ENCODE results near the gene SPACA1. TPM values are rescaled to one million over a fixed set of nuclear protein-coding genes. Genes with fewer than 3 reads are reported as not detected.
"Not testable (repeated sequence)": the region's sequence is repeated elsewhere in the genome, so short reads cannot be mapped to it uniquely, and the experiment has no call there.

SPACA1 gene, protein sequence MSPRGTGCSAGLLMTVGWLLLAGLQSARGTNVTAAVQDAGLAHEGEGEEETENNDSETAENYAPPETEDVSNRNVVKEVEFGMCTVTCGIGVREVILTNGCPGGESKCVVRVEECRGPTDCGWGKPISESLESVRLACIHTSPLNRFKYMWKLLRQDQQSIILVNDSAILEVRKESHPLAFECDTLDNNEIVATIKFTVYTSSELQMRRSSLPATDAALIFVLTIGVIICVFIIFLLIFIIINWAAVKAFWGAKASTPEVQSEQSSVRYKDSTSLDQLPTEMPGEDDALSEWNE
- total RNA-seq (2012; rRNA removed), result not detected in 2 replicates

DNA sequence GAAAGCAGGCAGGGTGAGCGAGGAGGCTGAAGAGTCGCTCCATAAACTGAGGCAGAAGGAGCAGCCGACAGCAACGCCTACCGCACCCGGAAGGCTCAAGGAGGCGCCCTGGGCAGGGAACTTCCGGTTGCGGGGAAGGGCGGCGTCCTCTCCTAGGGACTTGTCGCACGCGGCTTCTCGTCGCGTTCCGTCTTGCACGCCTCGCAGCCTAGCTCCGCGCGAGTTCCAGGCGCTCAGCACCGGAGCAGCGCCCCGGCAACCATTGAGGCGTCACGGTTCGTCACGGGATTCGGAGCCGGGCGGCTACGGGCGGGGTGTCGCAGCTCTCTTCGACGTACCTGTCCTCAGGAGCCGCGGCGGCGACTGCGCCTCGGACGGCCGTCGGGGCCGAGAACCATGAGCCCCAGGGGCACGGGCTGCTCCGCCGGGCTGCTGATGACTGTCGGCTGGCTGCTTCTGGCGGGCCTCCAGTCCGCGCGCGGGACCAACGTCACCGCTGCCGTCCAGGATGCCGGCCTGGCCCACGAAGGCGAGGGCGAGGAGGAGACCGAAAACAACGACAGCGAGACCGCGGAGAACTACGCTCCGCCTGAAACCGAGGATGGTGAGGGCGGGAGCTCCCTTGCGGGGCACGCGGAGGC is at the start of gene SPACA1:
Gene SPACA1 (plus strand): TSS at position 332 of the 641 bp plus-strand sequence. CDS start 65 bp downstream, at position 397.
- H3K36me3 ChIP-seq (ENCODE audit: insufficient read depth, low read length), result no peaks in the 10 kb centered on the region
- H3K4me2 ChIP-seq (ENCODE audit: low read length), result no peak within 1 kb of the TSS
- no peak within 1 kb of the TSS for H3K4me3 ChIP-seq (ENCODE audit: low read length)
- no peaks in the 10 kb centered on the region for H3K27me3 ChIP-seq (ENCODE audit: control insufficient read depth, insufficient read depth, low read length)
- no peaks in the 10 kb centered on the region for H3K4me1 ChIP-seq (ENCODE audit: control insufficient read depth, insufficient read depth, low read length)
- H3K9ac ChIP-seq (ENCODE audit: low read depth, low read length), result no peak within 1 kb of the TSS
- no peaks in the 10 kb centered on the region for H3K9me3 ChIP-seq (replicated peaks; ENCODE audit: low read length)

- Histone ChIP-seq H3K4me2 (ENCODE audit: low read length) (no peak overlapping the region), H3K9me3 (replicated peaks; ENCODE audit: low read length) (no peaks in the 10 kb centered on the region), H3K36me3 (ENCODE audit: insufficient read depth, low read length) (no peaks in the 10 kb centered on the region), H3K4me3 (ENCODE audit: low read length) (no peak overlapping the region), H3K4me1 (ENCODE audit: control insufficient read depth, insufficient read depth, low read length) (no peaks in the 10 kb centered on the region), H3K27me3 (ENCODE audit: control insufficient read depth, insufficient read depth, low read length) (peaks cover 17% of the 10 kb centered on the region), H3K9ac (ENCODE audit: low read depth, low read length) (no peak overlapping the region)
Observed at GRCh38 chr6:88000713-88001112, 46.9 kb upstream of the SPACA1 start.

DNA sequence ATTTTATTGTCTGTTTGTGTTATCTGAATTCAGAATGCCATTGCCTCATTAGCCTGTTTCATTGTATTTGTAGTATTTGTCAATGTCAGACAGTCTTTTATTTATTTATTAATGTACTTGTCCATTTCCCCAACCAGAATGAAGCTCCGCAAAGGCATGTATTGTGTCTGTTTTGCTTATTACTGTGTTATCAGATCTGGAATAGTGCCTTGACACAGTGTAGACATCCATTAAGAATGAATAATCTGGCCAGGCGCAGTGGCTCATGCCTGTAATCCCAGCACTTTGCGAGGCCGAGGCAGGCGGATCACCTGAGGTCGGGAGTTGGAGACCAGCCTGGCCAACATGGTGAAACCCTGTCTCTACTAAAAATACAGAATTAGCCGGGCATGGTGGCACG is 46.4 kb upstream of the SPACA1 start:
- H3K36me3 ChIP-seq (ENCODE audit: insufficient read depth, low read length); H3K9me3 ChIP-seq (replicated peaks; ENCODE audit: low read length); H3K4me3 ChIP-seq (ENCODE audit: low read length); H3K9ac ChIP-seq (ENCODE audit: low read depth, low read length); H3K4me1 ChIP-seq (ENCODE audit: control insufficient read depth, insufficient read depth, low read length); H3K4me2 ChIP-seq (ENCODE audit: low read length): not testable (repeated sequence)
- peaks cover 17% of the 10 kb centered on the region for H3K27me3 ChIP-seq (ENCODE audit: control insufficient read depth, insufficient read depth, low read length)

GRCh38 chr6:88004707-88005106 is 42.9 kb upstream of the SPACA1 start:
- Histone ChIP-seq H3K36me3 (ENCODE audit: insufficient read depth, low read length) (no peaks in the 10 kb centered on the region), H3K9me3 (replicated peaks; ENCODE audit: low read length) (no peaks in the 10 kb centered on the region), H3K4me3 (ENCODE audit: low read length) (no peak overlapping the region), H3K9ac (ENCODE audit: low read depth, low read length) (no peak overlapping the region), H3K27me3 (ENCODE audit: control insufficient read depth, insufficient read depth, low read length) (peaks cover 3% of the 10 kb centered on the region), H3K4me2 (ENCODE audit: low read length) (no peak overlapping the region), H3K4me1 (ENCODE audit: control insufficient read depth, insufficient read depth, low read length) (peaks cover 14% of the 10 kb centered on the region)

DNA sequence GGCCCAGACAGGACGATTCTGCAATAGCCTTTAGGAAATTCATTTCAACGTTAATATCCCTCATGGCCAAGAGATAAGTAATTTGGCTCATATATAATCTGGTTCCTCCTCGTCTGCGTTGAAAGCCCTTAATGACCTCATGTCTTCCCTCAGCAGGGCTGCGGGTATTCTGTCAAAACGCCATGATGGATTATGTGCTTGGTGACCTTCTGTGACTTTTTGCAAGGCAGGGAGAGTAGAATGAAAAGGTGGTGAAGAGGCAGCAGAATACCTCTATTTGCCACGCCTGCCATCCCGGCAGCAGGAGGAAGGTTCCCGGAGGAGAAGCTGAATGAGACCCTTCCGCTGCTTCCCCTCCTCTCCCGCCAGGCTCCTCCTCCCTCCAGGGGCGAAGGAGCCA is 41.1 kb upstream of the SPACA1 start:
- no peaks in the 10 kb centered on the region for H3K27me3 ChIP-seq (ENCODE audit: control insufficient read depth, insufficient read depth, low read length)
- no peaks in the 10 kb centered on the region for H3K36me3 ChIP-seq (ENCODE audit: insufficient read depth, low read length)
- H3K9me3 ChIP-seq (replicated peaks; ENCODE audit: low read length), result no peaks in the 10 kb centered on the region
- H3K4me2 ChIP-seq (ENCODE audit: low read length), result no peak overlapping the region
- no peak overlapping the region for H3K9ac ChIP-seq (ENCODE audit: low read depth, low read length)
- peaks cover 14% of the 10 kb centered on the region for H3K4me1 ChIP-seq (ENCODE audit: control insufficient read depth, insufficient read depth, low read length)
- no peak overlapping the region for H3K4me3 ChIP-seq (ENCODE audit: low read length)

GRCh38 chr6:88008411-88008810 is 39.2 kb upstream of the SPACA1 start:
- Histone ChIP-seq H3K9me3 (replicated peaks; ENCODE audit: low read length) (no peaks in the 10 kb centered on the region), H3K4me2 (ENCODE audit: low read length) (peak overlapping the region; percentile 73), H3K4me3 (ENCODE audit: low read length) (peak overlapping the region; percentile 49), H3K9ac (ENCODE audit: low read depth, low read length) (peak overlapping the region; percentile 80), H3K27me3 (ENCODE audit: control insufficient read depth, insufficient read depth, low read length) (no peaks in the 10 kb centered on the region), H3K36me3 (ENCODE audit: insufficient read depth, low read length) (no peaks in the 10 kb centered on the region), H3K4me1 (ENCODE audit: control insufficient read depth, insufficient read depth, low read length) (peaks cover 14% of the 10 kb centered on the region)

DNA sequence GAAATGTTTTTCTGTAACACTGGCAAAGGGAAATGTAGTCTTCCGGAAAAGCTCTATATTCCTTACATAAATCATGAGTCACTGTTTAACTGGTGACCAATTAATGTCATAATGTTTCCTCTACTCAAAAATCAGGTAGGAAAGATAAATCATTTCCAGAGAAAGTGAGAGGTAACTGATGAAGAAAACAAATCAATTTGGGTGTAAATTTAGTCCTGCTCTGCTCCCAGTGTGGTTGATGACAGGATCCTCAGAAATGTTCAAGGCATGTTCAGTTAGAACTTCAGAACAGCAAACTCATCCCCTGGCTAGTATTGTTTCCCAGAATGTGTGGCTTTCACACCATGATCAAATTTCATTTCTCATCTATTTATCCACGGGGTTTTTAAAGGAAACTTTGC is 38.8 kb upstream of the SPACA1 start:
- Histone ChIP-seq H3K9ac (ENCODE audit: low read depth, low read length) (peak overlapping the region; percentile 80), H3K4me3 (ENCODE audit: low read length) (peak overlapping the region; percentile 49), H3K4me1 (ENCODE audit: control insufficient read depth, insufficient read depth, low read length) (peaks cover 14% of the 10 kb centered on the region), H3K27me3 (ENCODE audit: control insufficient read depth, insufficient read depth, low read length) (no peaks in the 10 kb centered on the region), H3K9me3 (replicated peaks; ENCODE audit: low read length) (no peaks in the 10 kb centered on the region), H3K4me2 (ENCODE audit: low read length) (peak overlapping the region; percentile 73), H3K36me3 (ENCODE audit: insufficient read depth, low read length) (no peaks in the 10 kb centered on the region)

GRCh38 chr6:88013015-88013414 is 34.6 kb upstream of the SPACA1 start:
- no peaks in the 10 kb centered on the region for H3K36me3 ChIP-seq (ENCODE audit: insufficient read depth, low read length)
- H3K4me3 ChIP-seq (ENCODE audit: low read length), result no peak overlapping the region
- peak overlapping the region; percentile 50 for H3K4me2 ChIP-seq (ENCODE audit: low read length)
- H3K9ac ChIP-seq (ENCODE audit: low read depth, low read length), result no peak overlapping the region
- H3K9me3 ChIP-seq (replicated peaks; ENCODE audit: low read length), result no peaks in the 10 kb centered on the region
- H3K4me1 ChIP-seq (ENCODE audit: control insufficient read depth, insufficient read depth, low read length), result peaks cover 14% of the 10 kb centered on the region
- no peaks in the 10 kb centered on the region for H3K27me3 ChIP-seq (ENCODE audit: control insufficient read depth, insufficient read depth, low read length)

- no peaks in the 10 kb centered on the region for H3K27me3 ChIP-seq (ENCODE audit: control insufficient read depth, insufficient read depth, low read length)
- H3K4me1 ChIP-seq (ENCODE audit: control insufficient read depth, insufficient read depth, low read length), result peaks cover 8% of the 10 kb centered on the region
- no peaks in the 10 kb centered on the region for H3K36me3 ChIP-seq (ENCODE audit: insufficient read depth, low read length)
- H3K9me3 ChIP-seq (replicated peaks; ENCODE audit: low read length), result no peaks in the 10 kb centered on the region
- no peak overlapping the region for H3K9ac ChIP-seq (ENCODE audit: low read depth, low read length)
- H3K4me2 ChIP-seq (ENCODE audit: low read length), result no peak overlapping the region
- no peak overlapping the region for H3K4me3 ChIP-seq (ENCODE audit: low read length)
Observed at GRCh38 chr6:88013554-88013953, 34.1 kb upstream of the SPACA1 start.

- no peak overlapping the region for H3K4me3 ChIP-seq (ENCODE audit: low read length)
- no peaks in the 10 kb centered on the region for H3K9me3 ChIP-seq (replicated peaks; ENCODE audit: low read length)
- H3K27me3 ChIP-seq (ENCODE audit: control insufficient read depth, insufficient read depth, low read length), result no peaks in the 10 kb centered on the region
- H3K4me1 ChIP-seq (ENCODE audit: control insufficient read depth, insufficient read depth, low read length), result no peaks in the 10 kb centered on the region
- H3K4me2 ChIP-seq (ENCODE audit: low read length), result no peak overlapping the region
- H3K9ac ChIP-seq (ENCODE audit: low read depth, low read length), result no peak overlapping the region
- H3K36me3 ChIP-seq (ENCODE audit: insufficient read depth, low read length), result no peaks in the 10 kb centered on the region
Observed at GRCh38 chr6:88020439-88020838, 27.2 kb upstream of the SPACA1 start.

DNA sequence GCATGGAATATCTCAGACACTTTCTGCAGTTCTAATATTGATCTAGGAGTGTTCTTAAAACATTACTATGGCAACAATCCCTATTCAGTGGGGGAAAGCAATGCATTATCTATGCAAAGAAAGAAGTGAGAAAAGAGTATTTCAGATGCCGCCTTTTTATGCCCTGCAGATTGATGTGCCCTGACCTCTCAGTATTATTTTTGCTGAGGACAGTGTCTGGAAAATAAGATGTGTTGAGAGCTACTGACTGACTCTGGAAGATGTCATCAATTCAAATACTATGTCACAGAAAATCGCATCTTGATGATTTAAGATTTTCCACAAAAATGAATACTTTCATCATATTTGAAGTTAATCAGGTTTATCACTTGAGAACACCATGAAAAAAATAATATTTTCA is 22.9 kb upstream of the SPACA1 start:
- no peak overlapping the region for H3K4me3 ChIP-seq (ENCODE audit: low read length)
- no peaks in the 10 kb centered on the region for H3K4me1 ChIP-seq (ENCODE audit: control insufficient read depth, insufficient read depth, low read length)
- H3K27me3 ChIP-seq (ENCODE audit: control insufficient read depth, insufficient read depth, low read length), result no peaks in the 10 kb centered on the region
- H3K9ac ChIP-seq (ENCODE audit: low read depth, low read length), result no peak overlapping the region
- no peaks in the 10 kb centered on the region for H3K9me3 ChIP-seq (replicated peaks; ENCODE audit: low read length)
- H3K36me3 ChIP-seq (ENCODE audit: insufficient read depth, low read length), result no peaks in the 10 kb centered on the region
- no peak overlapping the region for H3K4me2 ChIP-seq (ENCODE audit: low read length)

GRCh38 chr6:88031550-88031949 is 16.1 kb upstream of the SPACA1 start:
- Histone ChIP-seq H3K4me3 (ENCODE audit: low read length) (no peak overlapping the region), H3K9ac (ENCODE audit: low read depth, low read length) (no peak overlapping the region), H3K36me3 (ENCODE audit: insufficient read depth, low read length) (no peaks in the 10 kb centered on the region), H3K4me1 (ENCODE audit: control insufficient read depth, insufficient read depth, low read length) (no peaks in the 10 kb centered on the region), H3K4me2 (ENCODE audit: low read length) (no peak overlapping the region), H3K9me3 (replicated peaks; ENCODE audit: low read length) (peaks cover 7% of the 10 kb centered on the region), H3K27me3 (ENCODE audit: control insufficient read depth, insufficient read depth, low read length) (no peaks in the 10 kb centered on the region)

Measured in skeletal muscle satellite cell (primary cell).